Peyer's patch (tissue), 4 donors: Measurements from ENCODE around the gene SGTB. TPM values are rescaled to one million over a fixed set of nuclear protein-coding genes. Genes with fewer than 3 reads are reported as not detected.
"Not testable (repeated sequence)": the region's sequence is repeated elsewhere in the genome, so short reads cannot be mapped to it uniquely, and the experiment has no call there.

Experiments used
- DNase-seq, 3 donors: peaks; one replicate each; pipeline ENCODE4 v3.0.0-alpha.2; 2017 to 2019
- H3K27ac ChIP-seq, 4 donors: fragments of 200-600 bp; sonication (generic); one replicate each; pipeline ENCODE4 v1.5.1; 2016 to 2019
- H3K27me3 ChIP-seq, 2 donors: fragments of 200-600 bp; sonication (generic); one replicate each; pipeline ENCODE4 v1.5.1; 2019
- H3K36me3 ChIP-seq, 3 donors: fragments of 200-600 bp; sonication (generic); one replicate each; pipeline ENCODE4 v1.5.1; 2016 to 2019
- H3K4me1 ChIP-seq, 4 donors: fragments of 200-600 bp; sonication (generic); one replicate each; pipeline ENCODE4 v1.5.1; 2016 to 2019
- H3K4me3 ChIP-seq, 4 donors: fragments of 200-600 bp; sonication (generic); 1 replicate in 3 of 4; 2 replicates in 1 of 4; pipeline ENCODE4 v1.5.1; 2016 to 2019; ENCODE audit warnings: mild to moderate bottlenecking in 1 of 4
- H3K9me3 ChIP-seq, 4 donors: fragments of 200-600 bp; sonication (generic); one replicate each; pipeline ENCODE4 v1.5.1; 2016 to 2019; ENCODE audit warnings: mild to moderate bottlenecking in 1 of 4
- CTCF ChIP-seq, 6 experiments: fragments of 450-650 bp in 4 of 6; fragments of 200-600 bp in 2 of 6; sonication (generic) in 1 of 6; IDR thresholded peaks; one replicate each; pipeline ENCODE4 v1.5.1; 2017 to 2019; ENCODE audit warnings: antibody characterized with exemption in 6 of 6, mild to moderate bottlenecking in 3 of 6, moderate library complexity in 1 of 6
- POLR2A ChIP-seq, 2 donors: fragments of 450-650 bp; IDR thresholded peaks; one replicate each; pipeline ENCODE4 v1.5.1; 2017; ENCODE audit warnings: antibody characterized with exemption in 2 of 2, mild to moderate bottlenecking in 2 of 2, moderate library complexity in 2 of 2
- total RNA-seq, 4 donors: library from RNA; depleted of rRNA; stranded (reverse); fragments of >200 nt; gene quantifications; one replicate each; pipeline ENCODE4 v1.1.0, GENCODE V29; 2016

Gene SGTB
- total RNA-seq, 4 donors from 2014 or later, result 1.9 to 16.5 (median 2.1) TPM

GRCh38 chr5:65739162-65739561, 17.3 kb upstream of the SGTB start:
- no peaks in the 10 kb centered on the region for H3K4me1 ChIP-seq
- no peak overlapping the region for H3K27ac ChIP-seq
- H3K27me3 ChIP-seq, result no peaks in the 10 kb centered on the region
- H3K36me3 ChIP-seq, result no peaks in the 10 kb centered on the region
- DNase-seq, result no peak
- TF ChIP-seq CTCF (IDR thresholded peaks at IDR 0.05) (no peak), POLR2A (IDR thresholded peaks at IDR 0.05) (no peak)
- no peak overlapping the region for H3K4me3 ChIP-seq
- H3K9me3 ChIP-seq, result no peaks in the 10 kb centered on the region

GRCh38 chr5:65738305-65738704, 16.4 kb upstream of the SGTB start:
- Histone ChIP-seq H3K27me3 (no peaks in the 10 kb centered on the region), H3K27ac (no peak overlapping the region), H3K36me3 (no peaks in the 10 kb centered on the region), H3K4me3 (no peak overlapping the region), H3K9me3 (no peaks in the 10 kb centered on the region), H3K4me1 (no peaks in the 10 kb centered on the region)
- TF ChIP-seq CTCF (IDR thresholded peaks at IDR 0.05) (no peak), POLR2A (IDR thresholded peaks at IDR 0.05) (no peak)
- DNase-seq, result no peak

GRCh38 chr5:65737842-65738241, 15.9 kb upstream of the SGTB start:
- DNase-seq, result no peak
- H3K4me1 ChIP-seq, result no peaks in the 10 kb centered on the region
- no peaks in the 10 kb centered on the region for H3K36me3 ChIP-seq
- no peaks in the 10 kb centered on the region for H3K27me3 ChIP-seq
- TF ChIP-seq POLR2A (IDR thresholded peaks at IDR 0.05), result no peak
- no peak for TF ChIP-seq CTCF (IDR thresholded peaks at IDR 0.05)
- no peaks in the 10 kb centered on the region for H3K9me3 ChIP-seq
- H3K4me3 ChIP-seq, result no peak overlapping the region
- H3K27ac ChIP-seq, result no peak overlapping the region

- Histone ChIP-seq H3K4me3 (no peak overlapping the region), H3K4me1 (no peaks in the 10 kb centered on the region), H3K27ac (no peak overlapping the region), H3K9me3 (no peaks in the 10 kb centered on the region), H3K27me3 (no peaks in the 10 kb centered on the region), H3K36me3 (no peaks in the 10 kb centered on the region)
- DNase-seq, result no peak
- TF ChIP-seq POLR2A (IDR thresholded peaks at IDR 0.05) (no peak), CTCF (IDR thresholded peaks at IDR 0.05) (no peak)
Measured at GRCh38 chr5:65736011-65736410, 14.1 kb upstream of the SGTB start.

- H3K27ac ChIP-seq, result no peak overlapping the region
- H3K9me3 ChIP-seq, result no peaks in the 10 kb centered on the region
- no peaks in the 10 kb centered on the region for H3K36me3 ChIP-seq
- no peaks in the 10 kb centered on the region for H3K4me1 ChIP-seq
- no peak for DNase-seq
- TF ChIP-seq POLR2A (IDR thresholded peaks at IDR 0.05), result no peak
- no peak for TF ChIP-seq CTCF (IDR thresholded peaks at IDR 0.05)
- no peak overlapping the region for H3K4me3 ChIP-seq
- H3K27me3 ChIP-seq, result no peaks in the 10 kb centered on the region
Measured at GRCh38 chr5:65734921-65735320, 13.0 kb upstream of the SGTB start.

- not testable (repeated sequence) for H3K4me1 ChIP-seq, H3K27ac ChIP-seq, H3K36me3 ChIP-seq, H3K27me3 ChIP-seq, H3K9me3 ChIP-seq, H3K4me3 ChIP-seq, DNase-seq
Measured at GRCh38 chr5:65734196-65734775, 12.4 kb upstream of the SGTB start.

- not testable (repeated sequence) for H3K27me3 ChIP-seq, H3K36me3 ChIP-seq, H3K4me3 ChIP-seq, H3K9me3 ChIP-seq, DNase-seq, H3K4me1 ChIP-seq, H3K27ac ChIP-seq
Measured at GRCh38 chr5:65732046-65732445, 10.1 kb upstream of the SGTB start.
